ENCODE results near the gene SIAH1. TPM values are rescaled to one million over a fixed set of nuclear protein-coding genes. Genes with fewer than 3 reads are reported as not detected.

Gene SIAH1
- total RNA-seq, 1 experiment from 2014 or later: 29.9 TPM

DNA sequence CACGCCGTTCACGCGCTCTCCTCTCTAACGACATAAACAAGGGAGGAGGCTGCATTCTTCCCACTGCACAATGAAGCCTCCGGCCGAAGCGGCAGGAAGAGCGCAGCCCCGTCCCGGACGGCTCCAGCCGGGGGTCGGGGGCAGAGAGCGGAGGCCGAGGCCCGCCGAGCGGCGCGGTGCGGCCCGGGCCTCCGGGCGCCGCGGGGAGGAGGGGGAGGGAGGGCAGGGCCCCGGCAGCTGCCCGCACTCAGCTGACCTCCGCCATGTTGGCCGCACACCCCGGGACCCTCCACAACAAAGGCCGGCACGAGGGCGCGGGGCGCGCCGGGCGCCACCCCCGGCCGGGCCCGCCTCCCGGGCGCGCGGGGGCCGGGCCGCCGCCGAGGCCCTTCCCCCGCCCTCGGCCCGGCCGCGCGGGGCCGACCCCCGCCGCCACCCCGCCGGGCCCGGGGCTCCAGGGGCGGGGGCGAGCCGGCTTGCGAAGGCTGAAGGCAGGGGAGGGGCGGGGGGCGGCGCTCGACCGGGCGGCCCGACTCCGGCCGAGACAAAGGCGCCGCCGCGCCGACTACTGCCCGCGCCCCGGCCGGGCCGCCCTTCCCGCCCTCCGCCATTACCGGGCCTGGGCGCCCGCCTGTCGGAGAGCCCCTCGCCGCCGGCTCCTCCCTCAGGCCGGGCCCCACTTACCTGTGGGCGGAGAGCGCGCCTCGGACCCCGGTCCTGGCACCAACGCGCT lies 527 bp downstream of the SIAH1 start:
- 0 out of 2 replicates have a peak, but pooled peaks cover 2% of the 10 kb centered on the region for H3K36me3 Mint-ChIP-seq
- no peaks in the 10 kb centered on the region for H3K27me3 Mint-ChIP-seq (ENCODE audit: low read depth)
- H3K4me1 Mint-ChIP-seq: peaks cover 45% of the 10 kb centered on the region
- H3K4me3 Mint-ChIP-seq: peak overlapping the region; percentile 98
- peak overlapping the region; percentile 98 for H3K27ac Mint-ChIP-seq
- ATAC-seq: peak; percentile 54
- CTCF ChIA-PET: interaction anchor here (0.6 to 1.4 kb wide), 6 partner anchors 15 to 238 kb away, joined by 3 to 9 read pairs (median 4); no protein-coding TSS in a partner anchor
- no peaks in the 10 kb centered on the region for H3K9me3 Mint-ChIP-seq
- POLR2A ChIA-PET: interaction anchor here (0.6 to 4.1 kb wide), 6 partner anchors 8 to 238 kb away, joined by 3 to 28 read pairs (median 3); no protein-coding TSS in a partner anchor
- TF ChIP-seq GABPB1 (CRISPR knock-in tag; IDR thresholded peaks at IDR 0.05) (0 out of 2 replicates have a peak, but pooled peaks have one; percentile 16), NFATC4 (CRISPR knock-in tag; IDR thresholded peaks at IDR 0.05) (0 out of 2 replicates have a peak, but pooled peaks have one; percentile 46), ZNF263 (CRISPR knock-in tag; IDR thresholded peaks at IDR 0.05; ENCODE audit: low read depth) (no peak)
- TF ChIP-seq, protein P1, sequence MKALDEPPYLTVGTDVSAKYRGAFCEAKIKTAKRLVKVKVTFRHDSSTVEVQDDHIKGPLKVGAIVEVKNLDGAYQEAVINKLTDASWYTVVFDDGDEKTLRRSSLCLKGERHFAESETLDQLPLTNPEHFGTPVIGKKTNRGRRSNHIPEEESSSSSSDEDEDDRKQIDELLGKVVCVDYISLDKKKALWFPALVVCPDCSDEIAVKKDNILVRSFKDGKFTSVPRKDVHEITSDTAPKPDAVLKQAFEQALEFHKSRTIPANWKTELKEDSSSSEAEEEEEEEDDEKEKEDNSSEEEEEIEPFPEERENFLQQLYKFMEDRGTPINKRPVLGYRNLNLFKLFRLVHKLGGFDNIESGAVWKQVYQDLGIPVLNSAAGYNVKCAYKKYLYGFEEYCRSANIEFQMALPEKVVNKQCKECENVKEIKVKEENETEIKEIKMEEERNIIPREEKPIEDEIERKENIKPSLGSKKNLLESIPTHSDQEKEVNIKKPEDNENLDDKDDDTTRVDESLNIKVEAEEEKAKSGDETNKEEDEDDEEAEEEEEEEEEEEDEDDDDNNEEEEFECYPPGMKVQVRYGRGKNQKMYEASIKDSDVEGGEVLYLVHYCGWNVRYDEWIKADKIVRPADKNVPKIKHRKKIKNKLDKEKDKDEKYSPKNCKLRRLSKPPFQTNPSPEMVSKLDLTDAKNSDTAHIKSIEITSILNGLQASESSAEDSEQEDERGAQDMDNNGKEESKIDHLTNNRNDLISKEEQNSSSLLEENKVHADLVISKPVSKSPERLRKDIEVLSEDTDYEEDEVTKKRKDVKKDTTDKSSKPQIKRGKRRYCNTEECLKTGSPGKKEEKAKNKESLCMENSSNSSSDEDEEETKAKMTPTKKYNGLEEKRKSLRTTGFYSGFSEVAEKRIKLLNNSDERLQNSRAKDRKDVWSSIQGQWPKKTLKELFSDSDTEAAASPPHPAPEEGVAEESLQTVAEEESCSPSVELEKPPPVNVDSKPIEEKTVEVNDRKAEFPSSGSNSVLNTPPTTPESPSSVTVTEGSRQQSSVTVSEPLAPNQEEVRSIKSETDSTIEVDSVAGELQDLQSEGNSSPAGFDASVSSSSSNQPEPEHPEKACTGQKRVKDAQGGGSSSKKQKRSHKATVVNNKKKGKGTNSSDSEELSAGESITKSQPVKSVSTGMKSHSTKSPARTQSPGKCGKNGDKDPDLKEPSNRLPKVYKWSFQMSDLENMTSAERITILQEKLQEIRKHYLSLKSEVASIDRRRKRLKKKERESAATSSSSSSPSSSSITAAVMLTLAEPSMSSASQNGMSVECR (CRISPR knock-in tag; IDR thresholded peaks at IDR 0.05; ENCODE audit: borderline replicate concordance): 0 out of 2 replicates have a peak, but pooled peaks have one; percentile 4
- peak; percentile 64 for DNase-seq (ENCODE audit: low spot score)

- ChIA-PET POLR2A (interaction anchor here (0.6 to 4.1 kb wide), 3 partner anchors 14 to 239 kb away, joined by 3 to 28 read pairs (median 3); no protein-coding TSS in a partner anchor), CTCF (interaction anchor here (0.6 to 1.2 kb wide), 2 partner anchors 15 to 175 kb away, joined by 3 read pairs; no protein-coding TSS in a partner anchor)
- H3K4me3 Mint-ChIP-seq: peak overlapping the region; percentile 98
- H3K27me3 Mint-ChIP-seq (ENCODE audit: low read depth): no peaks in the 10 kb centered on the region
- H3K4me1 Mint-ChIP-seq: peaks cover 52% of the 10 kb centered on the region
- TF ChIP-seq ATF2 (CRISPR knock-in tag; IDR thresholded peaks at IDR 0.05; ENCODE audit: borderline replicate concordance, low read depth): no peak
- peak; percentile 35; the same call in 1 of the 2 replicates for TF ChIP-seq ESRRA (CRISPR knock-in tag; IDR thresholded peaks at IDR 0.05; ENCODE audit: borderline replicate concordance)
- H3K36me3 Mint-ChIP-seq: 0 out of 2 replicates have a peak, but pooled peaks cover 2% of the 10 kb centered on the region
- ATAC-seq (no peak), DNase-seq (ENCODE audit: low spot score) (no peak)
- no peaks in the 10 kb centered on the region for H3K9me3 Mint-ChIP-seq
- H3K27ac Mint-ChIP-seq: peak overlapping the region; percentile 98
Observed at GRCh38 chr16:48383877-48384519, 1.2 kb downstream of the SIAH1 start.

- H3K9me3 Mint-ChIP-seq: no peaks in the 10 kb centered on the region
- no peaks in the 10 kb centered on the region for H3K27me3 Mint-ChIP-seq (ENCODE audit: low read depth)
- no peak for ATAC-seq
- ChIA-PET POLR2A (interaction anchor here (0.9 to 4.1 kb wide), 2 partner anchors 14 to 17 kb away, joined by 3 to 28 read pairs; no protein-coding TSS in a partner anchor), CTCF (no interaction called here)
- H3K27ac Mint-ChIP-seq: peak overlapping the region; percentile 98
- 0 out of 2 replicates have a peak, but pooled peaks cover 2% of the 10 kb centered on the region for H3K36me3 Mint-ChIP-seq
- H3K4me3 Mint-ChIP-seq: peak overlapping the region; percentile 98
- peaks cover 56% of the 10 kb centered on the region for H3K4me1 Mint-ChIP-seq
- no peak for DNase-seq (ENCODE audit: low spot score)
- TF ChIP-seq, protein P2, sequence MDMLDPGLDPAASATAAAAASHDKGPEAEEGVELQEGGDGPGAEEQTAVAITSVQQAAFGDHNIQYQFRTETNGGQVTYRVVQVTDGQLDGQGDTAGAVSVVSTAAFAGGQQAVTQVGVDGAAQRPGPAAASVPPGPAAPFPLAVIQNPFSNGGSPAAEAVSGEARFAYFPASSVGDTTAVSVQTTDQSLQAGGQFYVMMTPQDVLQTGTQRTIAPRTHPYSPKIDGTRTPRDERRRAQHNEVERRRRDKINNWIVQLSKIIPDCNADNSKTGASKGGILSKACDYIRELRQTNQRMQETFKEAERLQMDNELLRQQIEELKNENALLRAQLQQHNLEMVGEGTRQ (CRISPR knock-in tag; IDR thresholded peaks at IDR 0.05): no peak
- no peak for TF ChIP-seq HMGA2 (CRISPR knock-in tag; IDR thresholded peaks at IDR 0.05)
- TF ChIP-seq, protein P3, sequence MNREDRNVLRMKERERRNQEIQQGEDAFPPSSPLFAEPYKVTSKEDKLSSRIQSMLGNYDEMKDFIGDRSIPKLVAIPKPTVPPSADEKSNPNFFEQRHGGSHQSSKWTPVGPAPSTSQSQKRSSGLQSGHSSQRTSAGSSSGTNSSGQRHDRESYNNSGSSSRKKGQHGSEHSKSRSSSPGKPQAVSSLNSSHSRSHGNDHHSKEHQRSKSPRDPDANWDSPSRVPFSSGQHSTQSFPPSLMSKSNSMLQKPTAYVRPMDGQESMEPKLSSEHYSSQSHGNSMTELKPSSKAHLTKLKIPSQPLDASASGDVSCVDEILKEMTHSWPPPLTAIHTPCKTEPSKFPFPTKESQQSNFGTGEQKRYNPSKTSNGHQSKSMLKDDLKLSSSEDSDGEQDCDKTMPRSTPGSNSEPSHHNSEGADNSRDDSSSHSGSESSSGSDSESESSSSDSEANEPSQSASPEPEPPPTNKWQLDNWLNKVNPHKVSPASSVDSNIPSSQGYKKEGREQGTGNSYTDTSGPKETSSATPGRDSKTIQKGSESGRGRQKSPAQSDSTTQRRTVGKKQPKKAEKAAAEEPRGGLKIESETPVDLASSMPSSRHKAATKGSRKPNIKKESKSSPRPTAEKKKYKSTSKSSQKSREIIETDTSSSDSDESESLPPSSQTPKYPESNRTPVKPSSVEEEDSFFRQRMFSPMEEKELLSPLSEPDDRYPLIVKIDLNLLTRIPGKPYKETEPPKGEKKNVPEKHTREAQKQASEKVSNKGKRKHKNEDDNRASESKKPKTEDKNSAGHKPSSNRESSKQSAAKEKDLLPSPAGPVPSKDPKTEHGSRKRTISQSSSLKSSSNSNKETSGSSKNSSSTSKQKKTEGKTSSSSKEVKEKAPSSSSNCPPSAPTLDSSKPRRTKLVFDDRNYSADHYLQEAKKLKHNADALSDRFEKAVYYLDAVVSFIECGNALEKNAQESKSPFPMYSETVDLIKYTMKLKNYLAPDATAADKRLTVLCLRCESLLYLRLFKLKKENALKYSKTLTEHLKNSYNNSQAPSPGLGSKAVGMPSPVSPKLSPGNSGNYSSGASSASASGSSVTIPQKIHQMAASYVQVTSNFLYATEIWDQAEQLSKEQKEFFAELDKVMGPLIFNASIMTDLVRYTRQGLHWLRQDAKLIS (CRISPR knock-in tag; IDR thresholded peaks at IDR 0.05; ENCODE audit: borderline replicate concordance): no peak
Observed at GRCh38 chr16:48383009-48383876, 2.0 kb downstream of the SIAH1 start.

Measured in WTC11 (cell line).